ENCODE results near the gene TLX2. TPM values are rescaled to one million over a fixed set of nuclear protein-coding genes. Genes with fewer than 3 reads are reported as not detected.
A peak's percentile ranks its signal among the peaks of the same experiment; 100 is the strongest.

TLX2 gene
- total RNA-seq, 6 donors from 2014 or later = 0.26 to 2.6 TPM; not detected in 4

DNA sequence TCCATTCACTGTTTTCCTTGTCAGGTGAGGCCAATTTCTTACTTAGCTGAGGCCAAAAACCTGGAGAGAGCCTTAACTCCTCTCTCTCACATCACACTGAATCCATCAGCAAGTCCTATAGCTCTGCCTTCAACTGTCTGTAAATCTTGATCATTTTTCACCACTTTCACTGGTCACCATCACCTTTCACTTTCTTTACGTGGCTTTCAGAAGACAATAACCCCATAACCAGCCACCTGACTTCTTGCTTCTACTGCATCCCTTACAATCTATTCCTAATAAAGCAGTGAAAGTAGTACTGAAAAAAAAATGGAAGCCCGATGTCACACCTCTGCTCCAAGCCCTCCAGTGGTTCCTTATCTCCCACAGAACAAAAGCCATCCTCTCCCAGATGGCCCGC lies 31.8 kb downstream of the TLX2 start:
- ATAC-seq (ENCODE audit: low FRiP score in 2 of 2) (no peak), DNase-seq (no peak)
- Histone ChIP-seq H3K36me3 (no peaks in the 10 kb centered on the region), H3K9me3 (no peaks in the 10 kb centered on the region), H3K4me1 (peaks cover 9 to 23% (median 12%) of the 10 kb centered on the region in 4 donors), H3K27ac (no peak overlapping the region), H3K4me3 (no peak overlapping the region), H3K27me3 (no peaks in the 10 kb centered on the region)
- 87 to 88% methylated on average over 3 of the region's 3 CpGs for WGBS, 2 donors
- TF ChIP-seq, protein P1, sequence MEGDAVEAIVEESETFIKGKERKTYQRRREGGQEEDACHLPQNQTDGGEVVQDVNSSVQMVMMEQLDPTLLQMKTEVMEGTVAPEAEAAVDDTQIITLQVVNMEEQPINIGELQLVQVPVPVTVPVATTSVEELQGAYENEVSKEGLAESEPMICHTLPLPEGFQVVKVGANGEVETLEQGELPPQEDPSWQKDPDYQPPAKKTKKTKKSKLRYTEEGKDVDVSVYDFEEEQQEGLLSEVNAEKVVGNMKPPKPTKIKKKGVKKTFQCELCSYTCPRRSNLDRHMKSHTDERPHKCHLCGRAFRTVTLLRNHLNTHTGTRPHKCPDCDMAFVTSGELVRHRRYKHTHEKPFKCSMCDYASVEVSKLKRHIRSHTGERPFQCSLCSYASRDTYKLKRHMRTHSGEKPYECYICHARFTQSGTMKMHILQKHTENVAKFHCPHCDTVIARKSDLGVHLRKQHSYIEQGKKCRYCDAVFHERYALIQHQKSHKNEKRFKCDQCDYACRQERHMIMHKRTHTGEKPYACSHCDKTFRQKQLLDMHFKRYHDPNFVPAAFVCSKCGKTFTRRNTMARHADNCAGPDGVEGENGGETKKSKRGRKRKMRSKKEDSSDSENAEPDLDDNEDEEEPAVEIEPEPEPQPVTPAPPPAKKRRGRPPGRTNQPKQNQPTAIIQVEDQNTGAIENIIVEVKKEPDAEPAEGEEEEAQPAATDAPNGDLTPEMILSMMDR (IDR thresholded peaks at IDR 0.05) = no peak
- no peak for TF ChIP-seq POLR2AphosphoS5 (IDR thresholded peaks at IDR 0.05)
- no peak for TF ChIP-seq POLR2A (IDR thresholded peaks at IDR 0.05)
- no peak for TF ChIP-seq EP300 (IDR thresholded peaks at IDR 0.05)

DNA sequence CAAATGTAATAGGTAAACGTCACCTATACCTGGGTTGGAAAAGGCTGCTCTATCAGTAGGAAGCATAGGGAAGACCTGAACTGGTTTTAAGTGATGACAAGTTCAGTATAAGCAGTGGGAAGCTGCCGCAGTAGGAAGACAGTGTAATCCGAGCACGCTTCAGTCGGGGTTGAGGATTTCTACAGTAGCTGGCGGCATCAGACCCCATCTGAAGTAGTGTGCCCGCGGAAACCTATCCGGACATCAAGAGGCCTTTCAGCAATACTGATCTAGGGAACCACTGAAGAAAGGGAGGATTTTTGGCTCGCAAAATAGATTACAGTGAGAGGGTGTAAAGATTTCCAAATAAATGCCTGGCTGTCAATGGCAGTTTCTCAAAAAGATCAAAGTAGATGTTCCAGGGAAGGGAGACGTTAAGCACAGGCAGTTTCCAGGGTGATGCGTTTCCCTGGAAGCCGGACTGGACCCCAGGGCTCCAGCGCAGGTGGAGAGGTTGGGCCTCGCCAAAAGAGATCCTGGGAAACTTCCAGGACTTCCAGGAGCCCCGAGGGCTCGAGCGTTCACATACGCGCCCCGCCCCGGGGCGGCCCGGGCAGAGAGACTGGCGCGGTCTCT lies 34.1 kb downstream of the TLX2 start:
- Histone ChIP-seq H3K36me3 (no peaks in the 10 kb centered on the region), H3K27ac (peak overlapping the region; percentile 48 to 83 (median 69))
- TF ChIP-seq POLR2AphosphoS5 (IDR thresholded peaks at IDR 0.05) = no peak
- TF ChIP-seq, protein P1 (IDR thresholded peaks at IDR 0.05) = no peak
- no peak for TF ChIP-seq POLR2A (IDR thresholded peaks at IDR 0.05)
- TF ChIP-seq EP300 (IDR thresholded peaks at IDR 0.05) = no peak

DNA sequence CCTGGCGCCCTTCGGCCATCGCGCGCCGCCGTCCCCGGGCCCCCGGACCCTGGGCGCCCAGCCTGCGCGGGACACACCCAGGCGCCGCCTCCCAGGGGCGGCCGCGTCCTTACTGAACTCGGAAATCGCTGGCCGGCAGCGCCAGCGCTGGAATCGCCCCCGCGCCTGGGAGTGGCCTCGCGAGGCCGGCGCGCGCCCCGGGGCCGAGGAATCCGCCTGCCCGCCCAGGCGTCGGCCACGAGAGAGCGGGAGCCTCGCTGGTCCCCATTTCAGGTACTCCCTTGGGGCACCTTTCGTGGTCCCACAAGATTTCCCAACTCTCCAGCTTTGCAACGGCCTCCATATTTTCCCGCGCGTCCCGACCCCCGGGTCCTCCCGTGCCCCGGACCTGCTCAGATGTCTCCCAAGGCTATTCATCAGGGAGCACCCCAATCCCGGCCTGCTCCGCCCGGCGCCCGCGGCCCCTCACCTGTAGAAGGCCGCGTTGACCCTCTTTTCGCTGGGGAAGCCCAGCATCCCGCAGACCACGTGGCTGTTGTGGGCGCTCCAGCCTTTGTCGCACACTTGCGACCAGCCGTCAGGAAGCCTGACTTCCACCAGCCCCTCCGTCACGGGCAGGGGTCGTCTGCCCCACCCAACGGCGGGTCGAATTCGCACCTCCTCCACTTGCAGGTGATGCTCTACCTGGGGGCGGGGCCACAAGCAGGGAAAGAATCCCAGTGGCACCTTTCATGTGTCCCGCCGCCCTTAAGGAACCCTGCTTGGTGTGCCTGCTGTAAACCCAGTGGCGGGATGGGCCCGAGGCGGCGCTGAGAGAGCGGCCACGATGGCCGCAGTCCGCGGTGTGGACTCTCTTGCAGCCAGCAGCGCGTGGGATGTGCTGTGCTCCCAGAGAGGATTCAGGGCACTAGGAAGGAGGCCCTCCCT lies 34.9 kb downstream of the TLX2 start:
- Histone ChIP-seq H3K4me3 (peak overlapping the region; percentile 56 to 72 (median 68)), H3K9me3 (no peaks in the 10 kb centered on the region), H3K36me3 (no peaks in the 10 kb centered on the region), H3K27ac (peak overlapping the region; percentile 48 to 83 (median 69)), H3K4me1 (peaks cover 14 to 30% (median 17%) of the 10 kb centered on the region in 4 donors), H3K27me3 (no peaks in the 10 kb centered on the region)
- ATAC-seq (ENCODE audit: low FRiP score in 2 of 2) (peak; percentile 66 to 93), DNase-seq (peak; percentile 76 to 94)
- TF ChIP-seq, protein P1 (IDR thresholded peaks at IDR 0.05) = no peak
- TF ChIP-seq POLR2AphosphoS5 (IDR thresholded peaks at IDR 0.05) = peak; percentile 27 to 58
- TF ChIP-seq EP300 (IDR thresholded peaks at IDR 0.05) = no peak
- peak in 3 of 4 donors; percentile 19 to 59 (median 24) for TF ChIP-seq POLR2A (IDR thresholded peaks at IDR 0.05)
- WGBS, 2 donors = 10 to 11% methylated on average over 28 to 31 of the region's 85 CpGs

More for the DNA sequence above, 34.1 kb downstream of the TLX2 start:
- ATAC-seq (ENCODE audit: low FRiP score in 2 of 2) (peak in 1 of 2 donors; percentile 28), DNase-seq (no peak)
- Histone ChIP-seq H3K27me3 (no peaks in the 10 kb centered on the region), H3K4me1 (peaks cover 11 to 25% (median 14%) of the 10 kb centered on the region in 4 donors), H3K9me3 (no peaks in the 10 kb centered on the region), H3K4me3 (peak overlapping the region; percentile 56 to 72 (median 68))
- 20 to 33% methylated on average over 15 to 24 of the region's 26 CpGs for WGBS, 2 donors

DNA sequence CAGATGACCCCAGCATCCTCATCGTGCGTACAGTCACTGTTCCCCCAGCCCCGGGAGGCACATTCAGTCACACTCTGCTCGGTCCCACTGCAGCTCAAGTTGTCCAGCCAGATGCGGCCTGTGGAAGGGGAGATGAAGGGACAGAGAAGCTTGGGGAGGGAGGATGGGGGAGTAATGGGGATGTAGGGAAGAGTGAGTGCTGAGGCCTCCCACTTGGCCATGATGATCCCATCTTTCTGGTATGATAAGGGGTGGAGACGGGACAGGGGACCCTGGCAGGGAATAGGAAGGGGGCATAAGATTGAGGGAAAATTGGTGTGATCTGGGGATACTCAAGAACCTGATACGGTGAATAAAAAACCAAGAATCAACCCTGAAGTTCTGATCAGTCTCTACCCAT lies 36.0 kb downstream of the TLX2 start:
- DNase-seq (no peak), ATAC-seq (ENCODE audit: low FRiP score in 2 of 2) (no peak)
- 89 to 94% methylated on average over 7 of the region's 7 CpGs for WGBS, 2 donors
- TF ChIP-seq EP300 (IDR thresholded peaks at IDR 0.05) = no peak
- TF ChIP-seq, protein P1 (IDR thresholded peaks at IDR 0.05) = no peak
- no peak for TF ChIP-seq POLR2AphosphoS5 (IDR thresholded peaks at IDR 0.05)
- TF ChIP-seq POLR2A (IDR thresholded peaks at IDR 0.05) = no peak
- no peak overlapping the region for H3K4me3 ChIP-seq
- H3K27ac ChIP-seq = no peak overlapping the region
- H3K36me3 ChIP-seq = no peaks in the 10 kb centered on the region
- H3K4me1 ChIP-seq = peaks cover 16 to 32% (median 17%) of the 10 kb centered on the region in 4 donors
- H3K27me3 ChIP-seq = no peaks in the 10 kb centered on the region
- no peaks in the 10 kb centered on the region for H3K9me3 ChIP-seq
